Measurements from ENCODE around the gene FAM20C. TPM values are rescaled to one million over a fixed set of nuclear protein-coding genes. Genes with fewer than 3 reads are reported as not detected.

FAM20C gene
- polyA plus RNA-seq, 1 experiment = 32.5 TPM

GRCh38 chr7:271266-272107 lies 79.1 kb downstream of the FAM20C start:
- CTCF ChIA-PET = interaction anchor here (0.6 kb wide), 1 partner anchor 477 kb away, joined by 3 read pairs; no protein-coding TSS in a partner anchor
- peak; percentile 28 for DNase-seq (ENCODE audit: low read depth)
- no peaks in the 10 kb centered on the region for H3K36me3 ChIP-seq (ENCODE audit: control insufficient read depth, insufficient read depth, low read length)

GRCh38 chr7:272108-272615 lies 79.8 kb downstream of the FAM20C start:
- no peak for DNase-seq (ENCODE audit: low read depth)
- Histone ChIP-seq H3K27me3 (ENCODE audit: control insufficient read depth, insufficient read depth, low read length) (peaks cover 3% of the 10 kb centered on the region), H3K36me3 (ENCODE audit: control insufficient read depth, insufficient read depth, low read length) (no peaks in the 10 kb centered on the region), H3K4me3 (ENCODE audit: low read depth, low read length) (no peak overlapping the region)
- POLR2A ChIA-PET = no interaction called here
- CTCF ChIA-PET = no interaction called here
- no peak for TF ChIP-seq CTCF (IDR thresholded peaks at IDR 0.05; ENCODE audit: insufficient read depth, low read depth, low read length)

More at GRCh38 chr7:271266-272107, 79.1 kb downstream of the FAM20C start:
- H3K27me3 ChIP-seq (ENCODE audit: control insufficient read depth, insufficient read depth, low read length) = peaks cover 3% of the 10 kb centered on the region
- POLR2A ChIA-PET = no interaction called here
- TF ChIP-seq CTCF (IDR thresholded peaks at IDR 0.05; ENCODE audit: insufficient read depth, low read depth, low read length) = no peak
- H3K4me3 ChIP-seq (ENCODE audit: low read depth, low read length) = no peak overlapping the region

GRCh38 chr7:272631-273030 lies 80.3 kb downstream of the FAM20C start:
- POLR2A ChIA-PET = no interaction called here
- Histone ChIP-seq H3K36me3 (ENCODE audit: control insufficient read depth, insufficient read depth, low read length) (no peaks in the 10 kb centered on the region), H3K27me3 (ENCODE audit: control insufficient read depth, insufficient read depth, low read length) (peaks cover 3% of the 10 kb centered on the region), H3K4me3 (ENCODE audit: low read depth, low read length) (no peak overlapping the region)
- TF ChIP-seq CTCF (IDR thresholded peaks at IDR 0.05; ENCODE audit: insufficient read depth, low read depth, low read length) = no peak
- CTCF ChIA-PET = no interaction called here
- no peak for DNase-seq (ENCODE audit: low read depth)

- POLR2A ChIA-PET = no interaction called here
These were observed 81.0 kb downstream of the FAM20C start for GRCh38 chr7:273327-273726.

More at GRCh38 chr7:273327-273726, 81.0 kb downstream of the FAM20C start:
- H3K4me3 ChIP-seq (ENCODE audit: low read depth, low read length) = no peak overlapping the region
- H3K36me3 ChIP-seq (ENCODE audit: control insufficient read depth, insufficient read depth, low read length) = no peaks in the 10 kb centered on the region
- TF ChIP-seq CTCF (IDR thresholded peaks at IDR 0.05; ENCODE audit: insufficient read depth, low read depth, low read length) = no peak
- no peak for DNase-seq (ENCODE audit: low read depth)
- peaks cover 5% of the 10 kb centered on the region for H3K27me3 ChIP-seq (ENCODE audit: control insufficient read depth, insufficient read depth, low read length)
- CTCF ChIA-PET = no interaction called here

All from BJ (cell line).